Measurements from ENCODE around the gene RPL7A.

RPL7A gene

GRCh38 chr9:133341369-133342068, 6.5 kb upstream of the RPL7A start:
- TF ChIP-seq TAF1 (IDR thresholded peaks at IDR 0.05; ENCODE audit: borderline replicate concordance, insufficient read depth, low read length) (no peak), REST (IDR thresholded peaks at IDR 0.05; ENCODE audit: insufficient read depth in 1 of 2, low read depth in 2 of 2, low read length in 2 of 2) (no peak), SIN3A (IDR thresholded peaks at IDR 0.05; ENCODE audit: borderline replicate concordance, insufficient read depth, low read length) (no peak), FOXP2 (optimal IDR thresholded peaks at IDR 0.05; ENCODE audit: borderline replicate concordance, extremely low read depth, extremely low read length, insufficient read depth) (no peak), POLR2AphosphoS5 (IDR thresholded peaks at IDR 0.05; ENCODE audit: low read depth, low read length) (no peak)

GRCh38 chr9:133342069-133342406, 6.0 kb upstream of the RPL7A start:
- no peak for TF ChIP-seq REST (IDR thresholded peaks at IDR 0.05; ENCODE audit: insufficient read depth in 1 of 2, low read depth in 2 of 2, low read length in 2 of 2)
- TF ChIP-seq POLR2AphosphoS5 (IDR thresholded peaks at IDR 0.05; ENCODE audit: low read depth, low read length) = no peak
- TF ChIP-seq SIN3A (IDR thresholded peaks at IDR 0.05; ENCODE audit: borderline replicate concordance, insufficient read depth, low read length) = no peak
- no peak for TF ChIP-seq TAF1 (IDR thresholded peaks at IDR 0.05; ENCODE audit: borderline replicate concordance, insufficient read depth, low read length)
- TF ChIP-seq FOXP2 (optimal IDR thresholded peaks at IDR 0.05; ENCODE audit: borderline replicate concordance, extremely low read depth, extremely low read length, insufficient read depth) = no peak

- no peak for TF ChIP-seq FOXP2 (optimal IDR thresholded peaks at IDR 0.05; ENCODE audit: borderline replicate concordance, extremely low read depth, extremely low read length, insufficient read depth)
- no peak for TF ChIP-seq TAF1 (IDR thresholded peaks at IDR 0.05; ENCODE audit: borderline replicate concordance, insufficient read depth, low read length)
- no peak for TF ChIP-seq SIN3A (IDR thresholded peaks at IDR 0.05; ENCODE audit: borderline replicate concordance, insufficient read depth, low read length)
- no peak for TF ChIP-seq REST (IDR thresholded peaks at IDR 0.05; ENCODE audit: insufficient read depth in 1 of 2, low read depth in 2 of 2, low read length in 2 of 2)
- TF ChIP-seq POLR2AphosphoS5 (IDR thresholded peaks at IDR 0.05; ENCODE audit: low read depth, low read length) = no peak
Measured at GRCh38 chr9:133342570-133342969, 5.4 kb upstream of the RPL7A start.

GRCh38 chr9:133344071-133344470, 3.9 kb upstream of the RPL7A start:
- no peak for TF ChIP-seq REST (IDR thresholded peaks at IDR 0.05; ENCODE audit: insufficient read depth in 1 of 2, low read depth in 2 of 2, low read length in 2 of 2)
- TF ChIP-seq TAF1 (IDR thresholded peaks at IDR 0.05; ENCODE audit: borderline replicate concordance, insufficient read depth, low read length) = no peak
- no peak for TF ChIP-seq POLR2AphosphoS5 (IDR thresholded peaks at IDR 0.05; ENCODE audit: low read depth, low read length)
- no peak for TF ChIP-seq FOXP2 (optimal IDR thresholded peaks at IDR 0.05; ENCODE audit: borderline replicate concordance, extremely low read depth, extremely low read length, insufficient read depth)
- no peak for TF ChIP-seq SIN3A (IDR thresholded peaks at IDR 0.05; ENCODE audit: borderline replicate concordance, insufficient read depth, low read length)

All from PFSK-1 (cell line).